T-helper 9 cell (primary cell): Measurements from ENCODE around the gene SELENOV.

Source experiments
- DNase-seq: peaks from one replicate; pipeline ENCODE4 v3.0.0-alpha.2; 2020

SELENOV gene

DNA sequence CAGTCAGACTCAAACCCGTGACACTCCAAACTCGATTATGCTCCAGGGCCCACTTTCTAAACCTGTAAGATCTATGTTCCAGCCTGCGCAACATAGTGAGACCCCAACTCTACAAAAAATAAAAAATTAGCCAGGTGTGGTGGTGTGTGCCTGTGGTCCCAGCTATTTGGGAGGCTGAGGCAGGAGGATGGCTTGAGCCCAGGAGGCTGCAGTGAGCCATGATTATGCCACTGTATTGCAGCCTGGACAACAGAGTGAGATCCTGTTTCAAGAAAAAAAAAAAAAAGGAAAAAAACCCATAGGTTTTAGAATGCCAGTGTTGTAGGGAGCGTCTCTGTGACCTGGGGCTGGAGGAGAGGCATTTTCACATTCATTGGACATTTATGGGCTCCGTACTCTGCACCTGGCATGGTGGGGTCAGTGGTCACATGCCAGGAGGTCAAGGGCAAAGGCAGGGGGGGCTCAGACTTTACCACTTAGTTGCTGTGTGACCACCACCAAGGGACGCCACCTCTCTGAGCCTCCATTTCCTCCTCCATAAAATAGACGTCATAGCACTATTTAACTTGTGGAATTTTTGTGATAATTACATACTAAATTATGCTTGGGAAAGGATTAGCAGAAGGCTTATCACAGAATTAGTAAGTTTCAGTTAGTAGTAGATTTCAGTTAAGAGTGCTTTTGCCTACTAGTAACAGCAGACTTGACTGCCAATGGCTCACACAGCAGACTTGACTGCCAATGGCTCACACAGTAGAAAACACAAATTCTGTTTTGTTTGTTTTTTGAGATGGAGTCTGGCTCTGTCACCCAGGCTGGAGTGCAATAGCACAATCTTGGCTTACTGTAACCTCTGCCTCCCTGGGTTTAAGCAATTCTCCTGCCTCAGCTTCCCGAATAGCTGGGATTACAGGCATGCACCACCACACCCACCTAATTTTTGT is 5.9 kb downstream of the SELENOV start:
- DNase-seq = no peak

DNA sequence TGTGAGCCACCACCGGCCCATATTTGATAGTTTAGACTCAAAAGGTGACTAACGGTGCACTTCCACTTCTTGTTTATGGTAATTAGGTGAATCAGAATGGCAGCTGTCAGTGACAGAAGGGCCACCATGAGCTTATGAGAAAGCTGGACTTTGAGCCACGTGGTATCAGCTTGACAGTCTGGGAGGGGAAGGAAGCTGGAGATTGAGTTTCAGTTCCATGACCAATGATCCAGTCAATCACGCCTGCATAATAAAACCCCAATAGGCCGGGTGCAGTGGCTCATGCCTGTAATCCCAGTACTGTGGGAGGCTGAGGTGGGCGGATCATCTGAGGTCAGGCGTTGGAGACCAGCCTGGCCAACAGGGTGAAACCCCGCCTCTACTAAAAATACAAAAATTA is 9.6 kb downstream of the SELENOV start:
- no peak for DNase-seq

- DNase-seq = no peak
Observed at GRCh38 chr19:39525205-39525604, 10.3 kb downstream of the SELENOV start.

DNA sequence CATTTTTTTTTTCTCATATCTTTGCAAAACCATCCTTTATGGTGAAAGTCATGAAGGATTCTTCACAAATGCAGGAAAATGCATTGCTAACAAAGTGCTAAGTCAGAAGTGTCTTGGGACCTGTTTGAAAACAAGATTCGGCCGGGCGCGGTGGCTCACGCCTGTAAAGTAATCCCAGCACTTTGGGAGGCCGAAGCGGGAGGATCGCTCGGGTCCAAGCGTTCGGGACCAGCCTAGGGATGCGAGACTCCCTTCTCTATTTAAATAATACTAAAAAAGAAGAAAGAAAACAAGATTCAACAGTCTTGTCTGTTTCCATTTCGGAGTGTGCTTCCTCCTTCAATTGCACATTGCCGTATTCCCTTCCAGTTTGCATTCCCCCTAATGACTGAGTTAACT is 16.9 kb downstream of the SELENOV start:
- DNase-seq = no peak

DNA sequence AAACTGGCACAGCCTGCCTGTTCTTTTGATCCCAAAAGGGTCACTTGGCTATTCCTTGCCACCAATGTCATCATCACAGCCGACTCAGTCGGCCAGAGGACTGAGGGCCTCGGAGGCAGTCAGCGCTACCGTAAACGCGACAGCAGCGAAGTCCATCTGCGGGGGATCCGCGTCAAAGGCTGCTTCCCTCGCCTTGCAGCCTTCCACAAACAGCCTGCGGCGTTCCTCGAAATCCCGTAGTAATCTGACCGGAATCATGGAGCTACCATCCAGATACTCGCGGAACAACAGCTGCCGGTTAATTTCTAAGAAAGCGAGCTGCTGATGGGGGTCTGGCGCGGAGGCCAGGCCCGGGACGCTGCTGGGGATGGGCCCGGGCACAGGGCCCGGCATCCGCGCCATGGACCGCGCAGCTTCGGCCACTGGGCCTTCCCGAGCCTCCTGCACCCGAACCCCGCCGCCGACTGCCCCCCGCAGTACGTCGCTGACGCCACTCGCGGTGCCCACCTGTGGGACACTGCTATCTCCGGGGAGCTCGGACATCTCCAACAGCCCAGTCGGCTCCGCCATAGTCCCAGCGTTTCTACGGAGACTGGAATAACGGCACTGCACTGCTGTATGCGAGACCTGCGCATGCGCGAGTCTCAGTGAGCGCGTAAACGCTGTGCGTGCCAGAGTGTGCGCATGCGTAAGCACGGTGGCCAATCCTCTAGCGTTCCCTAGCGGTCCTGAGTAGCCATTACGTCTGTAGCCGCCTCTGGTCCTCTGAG is 17.5 kb downstream of the SELENOV start, which contains the start of gene EID2B:
Gene EID2B, minus strand, starts transcription at position 620 of the 770 bp plus-strand sequence. Its CDS starts 50 bp downstream, at position 570.
- DNase-seq = peak; percentile 93

GRCh38 chr19:39533003-39533512 is 18.1 kb downstream of the SELENOV start:
- DNase-seq = no peak

GRCh38 chr19:39533791-39534190 is 18.9 kb downstream of the SELENOV start:
- no peak for DNase-seq

DNA sequence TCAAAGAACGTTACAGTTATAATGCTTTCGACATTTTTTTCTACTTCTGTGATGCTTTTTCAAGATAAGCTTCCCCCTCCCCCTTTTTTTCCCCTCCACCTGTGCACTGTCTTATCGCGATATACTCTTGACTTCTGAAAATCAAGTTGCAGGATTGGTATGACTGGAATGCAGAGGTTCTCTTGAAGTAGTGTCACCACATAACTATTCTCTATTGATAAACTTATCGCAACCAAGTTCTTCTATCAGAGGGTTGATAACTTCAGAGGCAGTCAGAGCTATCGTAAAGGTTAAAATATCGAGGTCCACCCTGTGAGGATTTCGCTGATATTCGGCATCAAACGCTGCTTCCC is 24.2 kb downstream of the SELENOV start:
- no peak for DNase-seq

DNA sequence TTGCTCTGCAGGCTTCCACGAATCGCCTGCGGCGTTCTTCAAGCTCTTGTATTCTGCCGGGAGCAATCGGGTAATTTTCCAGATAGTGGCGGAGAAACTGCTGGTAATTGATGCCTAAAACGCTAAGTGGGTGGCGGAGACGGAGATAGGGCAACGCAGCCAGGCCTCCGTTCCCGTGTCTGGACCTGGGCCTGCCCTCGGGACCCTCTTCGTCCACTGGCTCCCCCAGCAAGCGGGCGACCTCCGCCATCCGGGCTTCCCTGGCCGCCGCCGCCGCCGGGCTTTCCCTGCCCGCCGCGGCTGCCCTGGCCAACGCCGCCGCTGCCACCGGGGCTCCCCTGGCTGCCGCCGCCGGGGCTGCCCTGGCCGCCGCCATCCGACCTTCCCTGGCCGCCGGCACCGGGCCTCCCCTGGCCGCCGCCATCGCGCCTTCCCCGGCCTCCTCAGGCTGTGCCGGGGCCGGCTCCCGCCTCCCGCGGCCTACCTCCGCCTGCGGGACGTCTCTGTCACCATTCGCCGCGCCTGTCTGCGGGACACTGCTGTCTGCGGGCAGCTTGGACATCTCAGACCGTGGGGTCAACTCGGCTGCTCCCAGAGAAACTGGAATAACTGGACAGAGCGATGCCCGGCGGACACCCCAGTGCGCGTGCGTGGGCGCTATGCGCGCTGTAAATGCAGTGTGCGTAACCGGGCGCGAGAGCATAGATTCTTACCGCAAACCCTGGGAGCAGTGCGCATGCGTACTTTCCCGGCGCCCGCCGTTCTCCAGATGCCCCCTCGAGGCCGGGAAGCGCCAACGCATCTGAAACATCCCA is 24.8 kb downstream of the SELENOV start, which contains the start of gene EID2:
Gene EID2, minus strand, starts transcription at position 644 of the 815 bp plus-strand sequence. Its CDS starts 82 bp downstream, at position 562.
- DNase-seq = peak; percentile 92

- no peak for DNase-seq
Observed at GRCh38 chr19:39540333-39540673, 25.4 kb downstream of the SELENOV start.

- DNase-seq = no peak
Observed at GRCh38 chr19:39542206-39542605, 27.3 kb downstream of the SELENOV start.

DNA sequence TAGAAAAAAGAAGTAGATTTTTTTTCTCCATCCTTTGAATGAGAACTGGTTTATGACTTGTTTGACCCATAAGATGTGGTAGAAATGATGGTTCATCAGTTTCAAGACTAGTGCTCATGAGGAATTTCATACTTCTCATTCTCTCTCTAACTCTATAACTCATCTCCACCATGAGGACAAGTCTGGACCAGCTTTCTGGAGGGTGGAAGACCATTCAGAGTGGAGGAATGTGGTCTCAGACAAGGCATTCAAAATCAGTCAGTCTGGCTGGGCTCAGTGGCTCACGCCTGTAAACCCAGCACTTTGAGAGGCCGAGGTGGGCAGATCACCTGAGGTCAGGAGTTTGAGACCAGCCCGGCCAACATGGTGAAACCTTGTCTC is 28.5 kb downstream of the SELENOV start:
- DNase-seq = no peak

- no peak for DNase-seq
Observed at GRCh38 chr19:39544226-39544903, 29.4 kb downstream of the SELENOV start.

DNA sequence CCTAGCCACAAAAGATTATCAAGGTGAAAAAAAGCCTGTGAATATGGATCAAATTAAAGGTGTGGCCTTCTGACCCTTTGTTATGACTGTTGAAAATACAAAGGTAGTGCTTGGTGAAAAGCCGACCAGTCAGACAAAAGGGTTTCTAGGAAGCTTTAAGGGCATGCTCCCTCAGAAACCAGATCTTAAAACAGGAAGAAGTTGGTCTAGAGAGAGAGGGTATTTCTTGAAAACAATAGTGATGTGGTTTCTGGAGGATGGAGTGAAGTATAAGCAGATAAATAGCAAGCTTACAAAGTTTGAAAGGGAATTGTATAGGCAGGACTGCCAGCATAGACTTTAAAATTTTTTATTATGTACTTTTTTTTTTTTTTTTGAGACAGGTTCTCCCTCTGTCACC is 30.0 kb downstream of the SELENOV start:
- no peak for DNase-seq

DNA sequence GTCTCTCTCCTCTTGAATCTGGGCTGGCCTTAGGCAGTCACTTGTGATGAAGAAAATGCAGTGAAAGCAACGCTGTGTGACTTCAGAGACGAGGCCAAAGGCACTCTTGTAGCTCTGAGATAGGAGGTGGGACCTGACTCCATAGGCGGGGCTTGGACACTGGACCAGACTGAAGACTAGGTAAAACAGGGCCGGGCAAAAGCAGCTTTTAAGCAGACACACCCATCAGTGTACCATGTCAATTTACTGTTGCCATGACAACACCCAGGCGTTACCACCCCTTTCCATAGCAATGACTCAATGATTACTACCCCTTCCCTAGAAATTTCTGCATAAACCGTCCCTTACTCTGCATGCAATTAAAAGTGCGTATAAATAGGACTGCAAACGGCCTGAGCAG is 31.7 kb downstream of the SELENOV start:
- DNase-seq = no peak

- DNase-seq = no peak
Observed at GRCh38 chr19:39550197-39550596, 35.3 kb downstream of the SELENOV start.

- no peak for DNase-seq
Observed at GRCh38 chr19:39553082-39553652, 38.2 kb downstream of the SELENOV start.

- no peak for DNase-seq
Observed at GRCh38 chr19:39554701-39555311, 39.9 kb downstream of the SELENOV start.

DNA sequence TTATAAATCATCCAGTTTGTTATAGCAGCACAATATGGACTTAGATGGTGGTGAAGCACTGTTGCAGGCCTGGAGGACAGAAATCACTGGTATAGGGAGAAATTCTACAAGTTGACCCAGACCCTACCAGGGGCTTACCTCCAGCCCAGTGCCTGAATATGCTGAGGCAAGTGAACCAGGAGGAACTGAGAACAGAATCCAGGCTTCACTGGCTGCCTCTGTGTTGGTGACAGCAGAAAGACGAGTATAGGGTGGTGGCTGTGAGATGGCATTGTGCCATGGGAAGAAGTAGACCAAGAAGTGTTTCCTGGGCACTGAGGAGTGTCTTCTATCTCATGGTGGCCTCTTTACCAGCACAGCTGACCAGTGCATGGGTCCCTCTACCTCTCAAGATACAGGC is 40.9 kb downstream of the SELENOV start:
- DNase-seq = no peak

- DNase-seq = no peak
Observed at GRCh38 chr19:39557811-39558623, 43.1 kb downstream of the SELENOV start.
